OCI-LY7 (cell line): ENCODE measurements around the gene AHCYL1. TPM values are rescaled to one million over a fixed set of nuclear protein-coding genes. Genes with fewer than 3 reads are reported as not detected.

Experiments used
- BruUV-seq: library from RNA; stranded (reverse); fragments of 400-500 nt; replicated peaks from 2 replicates; lab custom pipeline; 2021; lab: Mats Ljungman, UMichigan
- CTCF ChIA-PET: fragments of 300-600 bp; sonication (Branson Sonifier 250); formaldehyde crosslinking; loops from one replicate; lab custom pipeline; 2022; ENCODE audit warnings: antibody characterized with exemption; ENCODE audit not compliant: unreplicated experiment; lab: Charles Lee
- POLR2A ChIA-PET: fragments of 300-600 bp; sonication (Branson Sonifier 250); formaldehyde crosslinking; loops from one replicate; lab custom pipeline; 2022; ENCODE audit warnings: antibody characterized with exemption; lab: Charles Lee
- DNase-seq: peaks from one replicate; pipeline ENCODE4 v3.0.0-alpha.2; 2015; ENCODE audit warnings: low spot score
- H2AFZ ChIP-seq: fragments of 200-600 bp; sonication (generic), shearing (Covaris generic); 2 replicates; pipeline ENCODE4 v1.6.1; 2014; ENCODE audit warnings: mild to moderate bottlenecking, antibody characterized with exemption, low read length, moderate library complexity
- H3K27ac ChIP-seq: fragments of 200-600 bp; sonication (generic); 2 replicates; pipeline ENCODE4 v1.5.1; 2014; ENCODE audit warnings: mixed run types, low read depth, mild to moderate bottlenecking, moderate library complexity, low read length, inconsistent platforms; ENCODE audit not compliant: poor library complexity, severe bottlenecking
- H3K36me3 ChIP-seq: fragments of 200-600 bp; sonication (generic); 2 replicates; pipeline ENCODE4 v1.6.1; 2014; ENCODE audit warnings: mild to moderate bottlenecking, antibody characterized with exemption, low read length, moderate library complexity, mixed read lengths; ENCODE audit not compliant: insufficient read depth
- H3K4me1 ChIP-seq: fragments of 200-600 bp; sonication (generic); 2 replicates; pipeline ENCODE4 v1.5.1; 2014; ENCODE audit warnings: mild to moderate bottlenecking, low read length; ENCODE audit not compliant: insufficient read depth, poor library complexity, severe bottlenecking
- H3K4me2 ChIP-seq: fragments of 200-600 bp; sonication (generic); 2 replicates; pipeline ENCODE4 v1.6.1; 2014; ENCODE audit warnings: mild to moderate bottlenecking, low read length
- H3K4me3 ChIP-seq: fragments of 200-600 bp; sonication (generic); 2 replicates; pipeline ENCODE4 v1.5.1; 2014; ENCODE audit warnings: mild to moderate bottlenecking, low read depth, low read length; ENCODE audit not compliant: poor library complexity, severe bottlenecking
- H3K79me2 ChIP-seq: fragments of 200-600 bp; sonication (generic); 2 replicates; pipeline ENCODE4 v1.6.1; 2016; ENCODE audit warnings: low read depth, mild to moderate bottlenecking, low read length, moderate library complexity, mixed read lengths; ENCODE audit not compliant: insufficient read depth
- H3K9me2 ChIP-seq: fragments of 200-600 bp; sonication (generic); 2 replicates; pipeline ENCODE4 v1.6.1; 2016; ENCODE audit warnings: mild to moderate bottlenecking, low read length, mixed read lengths; ENCODE audit not compliant: insufficient read depth
- H3K9me3 ChIP-seq: fragments of 200-600 bp; sonication (generic); 2 replicates; pipeline ENCODE4 v1.6.1; 2014; ENCODE audit warnings: mild to moderate bottlenecking, mixed run types, low read length, mixed read lengths
- H4K20me1 ChIP-seq: fragments of 200-600 bp; sonication (generic); 2 replicates; pipeline ENCODE4 v1.6.1; 2014; ENCODE audit warnings: mild to moderate bottlenecking, antibody characterized with exemption, low read length, moderate library complexity, mixed read lengths; ENCODE audit not compliant: insufficient read depth
- EZH2phosphoT487 ChIP-seq: fragments of 200-600 bp; sonication (generic); IDR thresholded peaks from 2 replicates; pipeline ENCODE4 v1.6.1; 2018; ENCODE audit warnings: low read depth, borderline replicate concordance, mild to moderate bottlenecking, mixed run types, antibody characterized with exemption, low read length, moderate library complexity, mixed read lengths
- intact Hi-C: fragments of 100-400 bp; cut with micrococcal nuclease; formaldehyde crosslinking; loops from one replicate; pipeline ENCODE4 v1.10.0; 2022; ENCODE audit not compliant: unreplicated experiment
- total RNA-seq, 2 experiments: library from RNA; depleted of rRNA in 1 of 2; stranded (reverse); fragments of >200 nt in 1 of 2; shearing (Covaris generic) in 1 of 2; gene quantifications; 2 replicates each; pipeline ENCODE4 v1.2.3, GENCODE V29; 2014 to 2022
- TF ChIP-seq, protein P1 (sequence below): fragments of 200-600 bp; sonication (generic); conservative IDR thresholded peaks from 2 replicates; pipeline ENCODE4 v1.5.1; 2014; ENCODE audit warnings: mild to moderate bottlenecking, antibody characterized with exemption, low read length, moderate library complexity, mixed read lengths

Gene AHCYL1
- total RNA-seq, 2 experiments from 2014 or later, result 20.5 to 45.5 TPM

DNA sequence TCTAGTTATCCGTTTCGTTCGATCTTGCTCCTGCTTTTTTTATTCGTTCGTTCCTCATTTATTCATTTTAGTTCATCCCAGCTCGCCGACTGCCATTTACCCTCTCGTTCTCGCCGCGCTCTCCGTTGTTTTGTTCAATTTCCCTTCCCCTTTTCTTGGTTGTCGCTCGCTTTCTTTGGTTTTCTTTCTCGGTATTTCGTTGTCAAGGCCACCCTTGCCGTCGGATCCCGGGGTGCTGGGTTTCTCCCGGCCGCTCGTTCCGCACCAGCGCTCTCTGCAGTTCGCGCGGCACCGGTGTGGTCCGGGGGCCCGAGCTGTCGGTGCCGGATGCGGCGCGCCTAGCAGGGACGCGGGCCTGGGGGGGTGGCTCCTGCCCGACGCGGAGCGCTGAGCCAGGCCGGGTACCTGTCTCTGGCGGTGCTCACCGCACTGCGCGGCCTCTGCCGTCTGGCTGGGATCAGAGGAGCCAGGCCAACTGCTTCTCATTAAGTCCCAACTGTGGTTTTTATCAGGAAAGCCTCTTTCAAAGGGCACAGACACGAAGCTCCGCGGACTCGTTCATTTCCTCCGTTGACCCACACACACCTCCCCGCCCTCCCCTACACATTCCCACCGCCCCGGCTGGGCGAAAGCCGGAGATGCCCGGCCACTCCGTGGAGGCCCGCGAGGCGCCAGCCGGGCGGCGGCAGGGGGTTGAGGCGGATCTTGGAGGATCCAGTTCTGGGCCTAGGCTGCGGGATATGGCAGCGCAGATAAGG lies 84.3 kb downstream of the AHCYL1 start:
- H3K4me3 ChIP-seq, result no peak overlapping the region
- intact Hi-C loops, result no loop called here

DNA sequence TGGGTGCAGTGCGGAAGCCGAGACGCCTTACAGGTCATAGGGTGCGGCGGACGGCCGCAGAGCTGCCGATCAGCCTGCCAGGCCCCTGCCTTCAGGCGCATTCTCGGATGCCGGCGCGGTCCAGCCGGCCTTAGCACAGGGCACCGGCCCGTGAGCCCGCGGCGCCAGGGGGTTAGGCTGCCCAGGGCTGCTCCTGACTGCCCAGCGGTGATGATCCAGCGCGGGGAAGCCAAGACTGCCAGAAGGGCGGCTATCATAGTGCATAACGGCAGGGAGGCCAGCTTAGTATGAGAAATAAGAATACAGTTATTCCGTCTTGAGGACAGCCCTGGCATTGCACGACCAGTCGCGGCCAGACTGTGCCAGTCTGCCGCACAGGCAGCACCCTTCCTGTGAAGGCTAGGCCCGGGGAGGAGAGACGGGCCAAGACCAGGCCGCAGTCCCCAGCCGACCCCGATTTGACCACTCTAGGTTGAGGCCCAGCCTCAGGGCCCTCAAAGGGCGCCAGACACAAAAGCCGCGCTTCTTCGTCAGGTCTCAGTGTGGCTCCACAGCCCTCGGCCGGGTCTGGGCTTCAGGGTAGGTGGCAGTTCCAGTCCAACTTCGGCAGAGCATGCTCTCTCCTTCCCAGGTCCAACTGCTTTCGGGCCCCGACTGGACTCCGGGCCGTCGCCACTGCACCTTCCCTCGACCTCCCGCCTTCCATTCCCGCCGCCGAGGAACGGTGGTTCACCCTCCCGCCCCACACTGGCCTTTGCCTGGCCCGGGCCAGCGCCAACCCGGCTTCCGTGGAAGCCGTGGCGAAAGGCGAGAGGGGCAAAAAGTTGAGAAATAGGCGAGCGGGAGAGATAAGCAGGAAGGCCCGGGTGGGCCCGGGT lies 85.1 kb downstream of the AHCYL1 start:
- ChIA-PET POLR2A (no interaction called here), CTCF (no interaction called here)
- Histone ChIP-seq H3K4me1 (no peaks in the 10 kb centered on the region), H3K27ac (no peak overlapping the region), H3K4me3 (no peak overlapping the region), H2AFZ (no peak overlapping the region), H3K9me3 (no peaks in the 10 kb centered on the region), H3K36me3 (no peaks in the 10 kb centered on the region), H3K4me2 (no peak overlapping the region), H4K20me1 (no peaks in the 10 kb centered on the region), H3K79me2 (no peaks in the 10 kb centered on the region), H3K9me2 (no peaks in the 10 kb centered on the region)
- BruUV-seq, result no TSS peak
- no peak for DNase-seq
- intact Hi-C loops, result no loop called here
- TF ChIP-seq, protein P1, sequence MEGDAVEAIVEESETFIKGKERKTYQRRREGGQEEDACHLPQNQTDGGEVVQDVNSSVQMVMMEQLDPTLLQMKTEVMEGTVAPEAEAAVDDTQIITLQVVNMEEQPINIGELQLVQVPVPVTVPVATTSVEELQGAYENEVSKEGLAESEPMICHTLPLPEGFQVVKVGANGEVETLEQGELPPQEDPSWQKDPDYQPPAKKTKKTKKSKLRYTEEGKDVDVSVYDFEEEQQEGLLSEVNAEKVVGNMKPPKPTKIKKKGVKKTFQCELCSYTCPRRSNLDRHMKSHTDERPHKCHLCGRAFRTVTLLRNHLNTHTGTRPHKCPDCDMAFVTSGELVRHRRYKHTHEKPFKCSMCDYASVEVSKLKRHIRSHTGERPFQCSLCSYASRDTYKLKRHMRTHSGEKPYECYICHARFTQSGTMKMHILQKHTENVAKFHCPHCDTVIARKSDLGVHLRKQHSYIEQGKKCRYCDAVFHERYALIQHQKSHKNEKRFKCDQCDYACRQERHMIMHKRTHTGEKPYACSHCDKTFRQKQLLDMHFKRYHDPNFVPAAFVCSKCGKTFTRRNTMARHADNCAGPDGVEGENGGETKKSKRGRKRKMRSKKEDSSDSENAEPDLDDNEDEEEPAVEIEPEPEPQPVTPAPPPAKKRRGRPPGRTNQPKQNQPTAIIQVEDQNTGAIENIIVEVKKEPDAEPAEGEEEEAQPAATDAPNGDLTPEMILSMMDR, result no peak
- TF ChIP-seq EZH2phosphoT487, result no peak

More for the DNA sequence above, 84.3 kb downstream of the AHCYL1 start:
- Histone ChIP-seq H3K9me2 (no peaks in the 10 kb centered on the region), H3K27ac (no peak overlapping the region), H3K79me2 (no peaks in the 10 kb centered on the region), H3K9me3 (no peaks in the 10 kb centered on the region), H4K20me1 (no peaks in the 10 kb centered on the region), H3K4me2 (no peak overlapping the region), H3K36me3 (no peaks in the 10 kb centered on the region), H3K4me1 (no peaks in the 10 kb centered on the region), H2AFZ (no peak overlapping the region)
- no TSS peak for BruUV-seq
- CTCF ChIA-PET, result no interaction called here
- no peak for DNase-seq
- TF ChIP-seq, protein P1, result no peak
- TF ChIP-seq EZH2phosphoT487, result no peak
- POLR2A ChIA-PET, result no interaction called here
